ENCODE measurements around the gene KBTBD2.
A peak's percentile ranks its signal among the peaks of the same experiment; 100 is the strongest.
"Not testable (repeated sequence)": the region's sequence is repeated elsewhere in the genome, so short reads cannot be mapped to it uniquely, and the experiment has no call there.

KBTBD2 gene

GRCh38 chr7:32871624-32872371 is 19.8 kb downstream of the KBTBD2 start:
- Histone ChIP-seq H3K9ac (ENCODE audit: low read depth, low read length) (no peak overlapping the region), H3K4me3 (ENCODE audit: low read length) (no peak overlapping the region), H3K27ac (ENCODE audit: low read length) (no peak overlapping the region), H3K9me3 (ENCODE audit: insufficient read depth, low read depth, low read length) (no peaks in the 10 kb centered on the region), H3K4me1 (ENCODE audit: insufficient read depth, low read length) (no peaks in the 10 kb centered on the region), H3K36me3 (ENCODE audit: insufficient read depth, low read depth, low read length) (peaks cover 75% of the 10 kb centered on the region), H3K27me3 (ENCODE audit: insufficient read depth, low read length) (no peaks in the 10 kb centered on the region)

GRCh38 chr7:32870298-32870697 is 21.3 kb downstream of the KBTBD2 start:
- H3K4me3 ChIP-seq (ENCODE audit: low read length), result no peak overlapping the region
- H3K27me3 ChIP-seq (ENCODE audit: insufficient read depth, low read length), result no peaks in the 10 kb centered on the region
- H3K27ac ChIP-seq (ENCODE audit: low read length), result no peak overlapping the region
- peaks cover 73% of the 10 kb centered on the region for H3K36me3 ChIP-seq (ENCODE audit: insufficient read depth, low read depth, low read length)
- no peak overlapping the region for H3K9ac ChIP-seq (ENCODE audit: low read depth, low read length)
- peaks cover 11% of the 10 kb centered on the region; the same call in 1 of the 2 replicates for H3K9me3 ChIP-seq (ENCODE audit: insufficient read depth, low read depth, low read length)
- no peaks in the 10 kb centered on the region for H3K4me1 ChIP-seq (ENCODE audit: insufficient read depth, low read length)

DNA sequence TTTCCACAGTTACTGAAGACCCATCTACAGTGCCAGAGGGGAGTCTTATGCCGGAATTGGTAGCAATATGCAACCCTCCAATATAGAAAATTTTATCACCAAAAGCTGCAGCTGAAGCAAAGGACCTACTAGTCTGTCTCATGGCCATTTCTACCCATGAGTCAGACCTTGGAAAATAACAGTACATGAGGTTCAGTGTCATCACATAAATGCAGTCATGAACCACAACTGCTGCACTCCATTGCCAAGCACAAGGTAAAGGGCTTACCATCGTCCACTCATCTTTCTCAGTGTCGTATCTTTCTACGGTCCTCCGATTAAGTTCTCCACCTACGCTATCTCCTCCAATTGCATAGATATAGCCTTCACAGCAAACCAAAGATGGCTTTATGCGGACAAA is 21.8 kb downstream of the KBTBD2 start:
- no peaks in the 10 kb centered on the region for H3K27me3 ChIP-seq (ENCODE audit: insufficient read depth, low read length)
- no peak overlapping the region for H3K9ac ChIP-seq (ENCODE audit: low read depth, low read length)
- peaks cover 67% of the 10 kb centered on the region for H3K36me3 ChIP-seq (ENCODE audit: insufficient read depth, low read depth, low read length)

DNA sequence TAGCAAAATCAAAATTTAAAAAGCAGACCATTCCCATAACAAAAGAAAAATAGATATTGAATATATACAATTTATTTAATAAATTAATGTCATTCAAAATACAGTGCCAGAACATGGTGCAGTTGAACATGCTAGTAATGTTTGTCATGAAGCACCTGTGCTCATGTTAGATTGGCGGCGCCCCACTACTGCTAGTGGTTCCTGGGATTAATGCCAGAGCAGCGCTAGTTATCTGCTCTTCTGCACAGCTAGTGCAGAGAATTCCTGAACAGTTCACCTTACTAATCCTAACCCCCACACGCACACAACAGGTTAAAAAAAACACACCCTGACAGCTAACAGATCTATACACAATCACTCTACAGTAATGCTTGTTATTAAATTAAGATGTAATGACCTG is 23.4 kb downstream of the KBTBD2 start:
- no peaks in the 10 kb centered on the region; the same call in 1 of the 2 replicates for H3K4me1 ChIP-seq (ENCODE audit: insufficient read depth, low read length)

More for the DNA sequence above, 21.8 kb downstream of the KBTBD2 start:
- peaks cover 17% of the 10 kb centered on the region; the same call in 1 of the 2 replicates for H3K9me3 ChIP-seq (ENCODE audit: insufficient read depth, low read depth, low read length)
- no peak overlapping the region for H3K27ac ChIP-seq (ENCODE audit: low read length)
- H3K4me3 ChIP-seq (ENCODE audit: low read length), result no peak overlapping the region
- no peaks in the 10 kb centered on the region for H3K4me1 ChIP-seq (ENCODE audit: insufficient read depth, low read length)

GRCh38 chr7:32865448-32866030 is 26.0 kb downstream of the KBTBD2 start:
- no peak overlapping the region for H3K4me3 ChIP-seq (ENCODE audit: low read length)
- no peaks in the 10 kb centered on the region for H3K27me3 ChIP-seq (ENCODE audit: insufficient read depth, low read length)
- H3K9ac ChIP-seq (ENCODE audit: low read depth, low read length), result no peak overlapping the region
- H3K4me1 ChIP-seq (ENCODE audit: insufficient read depth, low read length), result no peaks in the 10 kb centered on the region; the same call in 1 of the 2 replicates
- H3K27ac ChIP-seq (ENCODE audit: low read length), result no peak overlapping the region
- peaks cover 28% of the 10 kb centered on the region for H3K36me3 ChIP-seq (ENCODE audit: insufficient read depth, low read depth, low read length)
- peaks cover 21% of the 10 kb centered on the region; the same call in 1 of the 2 replicates for H3K9me3 ChIP-seq (ENCODE audit: insufficient read depth, low read depth, low read length)

More for the DNA sequence above, 23.4 kb downstream of the KBTBD2 start:
- Histone ChIP-seq H3K36me3 (ENCODE audit: insufficient read depth, low read depth, low read length) (peaks cover 54% of the 10 kb centered on the region), H3K27ac (ENCODE audit: low read length) (no peak overlapping the region), H3K9me3 (ENCODE audit: insufficient read depth, low read depth, low read length) (peaks cover 21% of the 10 kb centered on the region; the same call in 1 of the 2 replicates), H3K4me3 (ENCODE audit: low read length) (no peak overlapping the region), H3K27me3 (ENCODE audit: insufficient read depth, low read length) (no peaks in the 10 kb centered on the region), H3K9ac (ENCODE audit: low read depth, low read length) (no peak overlapping the region)

DNA sequence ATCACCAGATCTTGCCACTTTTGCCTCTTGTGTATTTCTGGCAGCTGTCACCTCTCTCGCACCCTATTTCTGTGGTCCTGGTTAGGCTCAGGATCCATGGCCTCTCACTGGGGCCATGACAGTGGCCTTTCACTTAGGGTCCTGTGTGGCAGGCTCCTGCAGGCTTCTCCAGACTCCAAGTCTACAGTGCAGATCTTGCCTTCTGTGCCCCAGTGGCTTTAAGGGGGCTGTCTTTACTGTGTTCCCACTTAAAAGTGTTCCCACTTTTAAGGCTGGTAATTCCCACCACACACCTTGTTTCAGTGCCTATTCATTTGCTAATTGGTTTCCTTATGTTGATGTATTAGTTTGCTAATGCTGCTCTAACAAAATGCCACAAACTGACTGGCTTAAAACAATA is 27.7 kb downstream of the KBTBD2 start:
- Histone ChIP-seq H3K4me3 (ENCODE audit: low read length) (peak overlapping the region; percentile 9; the same call in 1 of the 2 replicates), H3K36me3 (ENCODE audit: insufficient read depth, low read depth, low read length) (peaks cover 11% of the 10 kb centered on the region; the same call in 1 of the 2 replicates), H3K9me3 (ENCODE audit: insufficient read depth, low read depth, low read length) (peaks cover 21% of the 10 kb centered on the region; the same call in 1 of the 2 replicates)
- H3K9ac ChIP-seq (ENCODE audit: low read depth, low read length); H3K27me3 ChIP-seq (ENCODE audit: insufficient read depth, low read length); H3K27ac ChIP-seq (ENCODE audit: low read length); H3K4me1 ChIP-seq (ENCODE audit: insufficient read depth, low read length): not testable (repeated sequence)

DNA sequence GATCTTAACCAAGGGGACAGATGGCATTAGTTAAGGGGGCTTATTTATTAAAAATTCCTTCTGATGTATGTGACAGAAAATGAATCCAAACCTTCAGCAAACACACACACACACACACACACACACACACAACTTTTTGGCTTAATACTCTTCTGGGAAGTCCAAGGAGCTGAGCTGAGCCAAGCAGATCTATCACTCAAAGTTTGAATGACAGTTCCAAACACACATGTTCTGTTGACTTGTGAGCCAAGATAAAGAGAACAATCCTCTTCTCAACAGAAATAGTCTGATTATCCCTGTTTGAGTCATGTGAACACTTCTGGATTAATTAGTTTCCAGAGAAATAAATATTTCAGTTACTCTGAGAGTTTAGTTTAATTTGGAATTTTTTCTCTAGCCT is 31.5 kb downstream of the KBTBD2 start:
- Histone ChIP-seq H3K4me1 (ENCODE audit: insufficient read depth, low read length) (no peaks in the 10 kb centered on the region; the same call in 1 of the 2 replicates), H3K4me3 (ENCODE audit: low read length) (no peak overlapping the region), H3K9ac (ENCODE audit: low read depth, low read length) (no peak overlapping the region), H3K9me3 (ENCODE audit: insufficient read depth, low read depth, low read length) (peaks cover 8% of the 10 kb centered on the region; the same call in 1 of the 2 replicates), H3K27ac (ENCODE audit: low read length) (no peak overlapping the region), H3K36me3 (ENCODE audit: insufficient read depth, low read depth, low read length) (no peaks in the 10 kb centered on the region), H3K27me3 (ENCODE audit: insufficient read depth, low read length) (no peaks in the 10 kb centered on the region)

DNA sequence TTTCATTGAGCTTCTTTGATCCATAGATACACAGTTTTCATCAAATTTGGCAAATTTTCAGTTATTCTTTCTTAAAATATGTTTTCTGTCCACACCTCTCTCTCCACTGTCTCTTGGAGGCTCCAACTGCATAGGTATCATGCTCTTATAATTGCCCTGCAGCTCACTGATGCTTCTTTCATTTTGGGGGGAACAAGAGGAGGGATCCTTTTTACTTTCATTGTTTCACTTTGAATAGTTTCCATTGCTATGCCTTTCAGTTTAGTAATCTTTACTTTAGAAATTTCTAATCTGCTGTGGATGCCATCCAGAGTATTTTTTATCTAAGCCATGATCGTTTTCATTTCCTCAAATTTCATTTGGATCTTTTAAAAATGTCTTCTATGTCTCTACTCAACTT is 32.9 kb downstream of the KBTBD2 start:
- no peak overlapping the region for H3K27ac ChIP-seq (ENCODE audit: low read length)
- H3K4me1 ChIP-seq (ENCODE audit: insufficient read depth, low read length), result no peaks in the 10 kb centered on the region; the same call in 1 of the 2 replicates
- H3K36me3 ChIP-seq (ENCODE audit: insufficient read depth, low read depth, low read length), result no peaks in the 10 kb centered on the region
- H3K4me3 ChIP-seq (ENCODE audit: low read length), result no peak overlapping the region
- no peaks in the 10 kb centered on the region for H3K27me3 ChIP-seq (ENCODE audit: insufficient read depth, low read length)
- no peaks in the 10 kb centered on the region for H3K9me3 ChIP-seq (ENCODE audit: insufficient read depth, low read depth, low read length)
- H3K9ac ChIP-seq (ENCODE audit: low read depth, low read length), result no peak overlapping the region

GRCh38 chr7:32857063-32857462 is 34.5 kb downstream of the KBTBD2 start:
- H3K9ac ChIP-seq (ENCODE audit: low read depth, low read length); H3K4me3 ChIP-seq (ENCODE audit: low read length); H3K9me3 ChIP-seq (ENCODE audit: insufficient read depth, low read depth, low read length); H3K27me3 ChIP-seq (ENCODE audit: insufficient read depth, low read length); H3K27ac ChIP-seq (ENCODE audit: low read length); H3K4me1 ChIP-seq (ENCODE audit: insufficient read depth, low read length); H3K36me3 ChIP-seq (ENCODE audit: insufficient read depth, low read depth, low read length): not testable (repeated sequence)

DNA sequence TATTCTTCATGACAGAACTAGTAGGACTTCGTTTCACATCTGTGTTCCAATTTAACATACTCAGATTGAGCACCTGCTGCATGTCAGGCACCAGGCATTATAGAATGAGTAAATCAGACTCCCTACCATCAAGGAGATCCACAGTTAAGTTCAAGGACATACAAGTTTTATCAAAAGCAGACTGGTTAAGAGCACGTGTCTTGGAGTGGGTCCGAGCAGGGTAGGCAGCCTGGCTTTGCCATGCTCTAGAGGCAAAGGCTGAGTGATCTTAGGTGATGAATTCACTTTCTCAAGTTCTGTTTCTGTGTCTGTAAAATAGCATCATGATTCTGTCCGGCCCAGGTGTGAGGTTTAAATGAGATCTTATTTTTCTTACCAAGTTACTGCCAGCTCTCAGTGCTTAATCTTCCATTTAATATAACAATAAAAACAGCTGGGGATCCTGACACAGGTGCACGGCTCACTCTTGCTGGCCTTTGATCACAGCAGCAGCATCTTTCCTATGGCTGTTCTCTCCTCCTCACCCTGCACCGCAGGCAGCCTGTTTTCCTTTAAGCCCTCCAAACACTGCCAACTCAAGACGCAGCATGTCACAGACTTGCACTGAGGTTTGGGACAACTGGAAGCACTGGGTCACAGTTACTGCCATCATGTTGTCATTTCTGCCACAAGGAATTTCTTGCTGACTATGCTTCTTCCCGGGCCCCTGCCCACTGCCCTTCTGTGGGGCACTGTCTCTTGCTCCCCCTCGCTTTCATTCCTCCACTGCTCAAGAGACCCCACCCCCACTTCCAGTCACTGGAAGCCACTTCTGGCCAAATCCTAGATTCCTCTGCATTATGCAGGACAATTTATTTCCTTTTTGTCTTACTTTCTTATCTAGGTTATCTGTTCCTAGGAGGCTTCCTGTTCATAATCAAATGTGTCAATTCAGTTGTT is 35.5 kb downstream of the KBTBD2 start:
- H3K27ac ChIP-seq (ENCODE audit: low read length); H3K4me1 ChIP-seq (ENCODE audit: insufficient read depth, low read length); H3K4me3 ChIP-seq (ENCODE audit: low read length); H3K9ac ChIP-seq (ENCODE audit: low read depth, low read length); H3K36me3 ChIP-seq (ENCODE audit: insufficient read depth, low read depth, low read length); H3K9me3 ChIP-seq (ENCODE audit: insufficient read depth, low read depth, low read length); H3K27me3 ChIP-seq (ENCODE audit: insufficient read depth, low read length): not testable (repeated sequence)

- H3K4me1 ChIP-seq (ENCODE audit: insufficient read depth, low read length); H3K36me3 ChIP-seq (ENCODE audit: insufficient read depth, low read depth, low read length); H3K9me3 ChIP-seq (ENCODE audit: insufficient read depth, low read depth, low read length); H3K27me3 ChIP-seq (ENCODE audit: insufficient read depth, low read length); H3K27ac ChIP-seq (ENCODE audit: low read length); H3K4me3 ChIP-seq (ENCODE audit: low read length); H3K9ac ChIP-seq (ENCODE audit: low read depth, low read length): not testable (repeated sequence)
Measured at GRCh38 chr7:32850654-32851053, 40.9 kb downstream of the KBTBD2 start.
